Liver (tissue), 9 donors: ENCODE data around the gene CCDC6. TPM values are rescaled to one million over a fixed set of nuclear protein-coding genes. Genes with fewer than 3 reads are reported as not detected.
A peak's percentile ranks its signal among the peaks of the same experiment; 100 is the strongest.

Experiments used
- DNase-seq: peaks from one replicate; pipeline ENCODE4 v3.0.0-alpha.2; 2017; ENCODE audit warnings: low spot score
- H3K27ac ChIP-seq, 2 donors: one replicate each; pipeline ENCODE4 v1.7.0; 2013; ENCODE audit warnings: inconsistent platforms in 2 of 2, low read length in 2 of 2, control low read depth in 1 of 2, low read depth in 1 of 2, mild to moderate bottlenecking in 1 of 2
- H3K27me3 ChIP-seq, 4 donors: one replicate each; pipeline versions ENCODE4 v1.6.1 to v1.7.0; 2013; ENCODE audit warnings: low read length in 3 of 4, inconsistent platforms in 1 of 4, mild to moderate bottlenecking in 1 of 4, moderate library complexity in 1 of 4; ENCODE audit not compliant: control insufficient read depth in 4 of 4, insufficient read depth in 4 of 4
- H3K36me3 ChIP-seq, 4 donors: one replicate each; pipeline versions ENCODE4 v1.6.1 to v1.7.0; 2013; ENCODE audit warnings: low read length in 3 of 4, mild to moderate bottlenecking in 3 of 4, low read depth in 1 of 4, moderate library complexity in 1 of 4; ENCODE audit not compliant: control insufficient read depth in 4 of 4, insufficient read depth in 3 of 4
- H3K4me1 ChIP-seq, 4 donors: one replicate each; pipeline versions ENCODE4 v1.6.1 to v1.7.0; 2013; ENCODE audit warnings: low read length in 3 of 4, mild to moderate bottlenecking in 3 of 4, moderate library complexity in 1 of 4; ENCODE audit not compliant: control insufficient read depth in 4 of 4, insufficient read depth in 4 of 4
- H3K4me3 ChIP-seq, 3 donors: one replicate each; pipeline versions ENCODE4 v1.6.1 to v1.7.0; 2013; ENCODE audit warnings: low read length in 3 of 3, control low read depth in 1 of 3, low read depth in 1 of 3, mild to moderate bottlenecking in 1 of 3
- H3K9ac ChIP-seq, 2 donors: one replicate each; pipeline ENCODE4 v1.7.0; 2013; ENCODE audit warnings: low read length in 2 of 2, mild to moderate bottlenecking in 2 of 2, moderate library complexity in 2 of 2, control low read depth in 1 of 2, low read depth in 1 of 2
- H3K9me3 ChIP-seq, 4 donors: one replicate each; pipeline versions ENCODE4 v1.6.1 to v1.7.0; 2013; ENCODE audit warnings: low read length in 3 of 4; ENCODE audit not compliant: control insufficient read depth in 4 of 4
- ATF3 ChIP-seq: IDR thresholded peaks from 2 replicates; pipeline ENCODE4 v1.6.1; 2016; ENCODE audit warnings: antibody characterized with exemption
- CTCF ChIP-seq: fragments of 150-350 bp; IDR thresholded peaks from 2 replicates; pipeline ENCODE4 v1.5.1; 2017; ENCODE audit warnings: improper control_type of control experiment, low read depth, low read length; ENCODE audit not compliant: missing input control
- FOXA2 ChIP-seq: IDR thresholded peaks from 2 replicates; pipeline ENCODE4 v1.6.1; 2016; ENCODE audit warnings: antibody characterized with exemption
- GABPA ChIP-seq, 2 donors: IDR thresholded peaks in 1 of 2; conservative IDR thresholded peaks in 1 of 2; 2 replicates each; pipeline ENCODE4 v1.6.1; 2016; ENCODE audit warnings: antibody characterized with exemption in 2 of 2, mild to moderate bottlenecking in 1 of 2, moderate library complexity in 1 of 2
- HNF4A ChIP-seq, 2 donors: conservative IDR thresholded peaks; 2 replicates each; pipeline ENCODE4 v1.6.1; 2016; ENCODE audit warnings: antibody characterized with exemption in 2 of 2, mild to moderate bottlenecking in 2 of 2
- HNF4G ChIP-seq: IDR thresholded peaks from 2 replicates; pipeline ENCODE4 v1.6.1; 2016; ENCODE audit warnings: antibody characterized with exemption
- RAD21 ChIP-seq, 2 donors: IDR thresholded peaks; 2 replicates each; pipeline ENCODE4 v1.6.1; 2016; ENCODE audit warnings: antibody characterized with exemption in 2 of 2, mild to moderate bottlenecking in 2 of 2
- RXRA ChIP-seq, 2 donors: IDR thresholded peaks; 2 replicates each; pipeline ENCODE4 v1.6.1; 2017 to 2018; ENCODE audit warnings: antibody characterized with exemption in 2 of 2, mild to moderate bottlenecking in 1 of 2
- WGBS: extraction: QIAGEN DNeasy Blood & Tissue Kit; methylation state at CpG from one replicate; pipeline ENCODE4 v1.1.7; 2013; 5-methylcytosine and 5-hydroxymethylcytosine counted together
- polyA plus RNA-seq, 2 donors: library from polyadenylated mRNA; stranded (reverse) in 1 of 2; unstranded in 1 of 2; fragments of 200-250 nt in 1 of 2; fragments of >200 nt in 1 of 2; fragmentation: Nextera tagmentation in 1 of 2; extraction: Ambion mirVana in 1 of 2; gene quantifications; one replicate each; pipeline versions ENCODE4 v1.2.1 to v1.2.3, GENCODE V29; 2013 to 2015
- total RNA-seq, 2 donors: library from RNA; depleted of rRNA; stranded (reverse); fragments of >200 nt; gene quantifications; one replicate each; pipeline ENCODE4 v1.2.3, GENCODE V29; 2014
- donor health status: healthy.
- donor health status: healthy.
- donor health status: healthy.
- donor health status: healthy.
- donor health status: healthy.

Gene CCDC6
- total and polyA plus RNA-seq, 4 donors, result 4.7 to 14.3 (median 8.8) TPM

GRCh38 chr10:59812519-59813122 lies 93.7 kb downstream of the CCDC6 start:
- Histone ChIP-seq H3K27ac (no peak overlapping the region), H3K4me3 (no peak overlapping the region), H3K36me3 (peaks cover 4 to 13% (median 9%) of the 10 kb centered on the region in 4 donors), H3K9me3 (no peaks in the 10 kb centered on the region), H3K4me1 (peaks cover 0 to 4% (median 2%) of the 10 kb centered on the region in 4 donors), H3K9ac (no peak overlapping the region), H3K27me3 (no peaks in the 10 kb centered on the region)
- TF ChIP-seq HNF4A (conservative IDR thresholded peaks at IDR 0.05) (peak; percentile 10 to 11), FOXA2 (no peak)
- WGBS, result 78% methylated on average over 7 of the region's 7 CpGs
- DNase-seq, result no peak

GRCh38 chr10:59809644-59809974 lies 96.7 kb downstream of the CCDC6 start:
- no peaks in the 10 kb centered on the region for H3K27me3 ChIP-seq
- H3K36me3 ChIP-seq, result peaks cover 11 to 31% (median 27%) of the 10 kb centered on the region in 4 donors
- WGBS, result 98% methylated on average over 2 of the region's 2 CpGs

GRCh38 chr10:59808896-59809643 lies 97.3 kb downstream of the CCDC6 start:
- TF ChIP-seq RXRA (IDR thresholded peaks at IDR 0.05) (no peak), HNF4G (no peak), RAD21 (IDR thresholded peaks at IDR 0.05) (peak; percentile 69 to 79), CTCF (peak; percentile 50), HNF4A (conservative IDR thresholded peaks at IDR 0.05) (no peak), GABPA (IDR thresholded peaks at IDR 0.05 in 1 of 2, conservative IDR thresholded peaks at IDR 0.05 in 1 of 2) (no peak)
- Histone ChIP-seq H3K9ac (no peak overlapping the region), H3K36me3 (peaks cover 11 to 36% (median 33%) of the 10 kb centered on the region in 4 donors), H3K4me3 (no peak overlapping the region), H3K4me1 (peaks cover 0 to 4% (median 2%) of the 10 kb centered on the region in 4 donors), H3K27me3 (no peaks in the 10 kb centered on the region), H3K27ac (no peak overlapping the region), H3K9me3 (no peaks in the 10 kb centered on the region)
- peak; percentile 81 for DNase-seq
- 75% methylated on average over 5 of the region's 5 CpGs for WGBS

More at GRCh38 chr10:59809644-59809974, 96.7 kb downstream of the CCDC6 start:
- DNase-seq, result no peak
- peaks cover 0 to 4% (median 2%) of the 10 kb centered on the region in 4 donors for H3K4me1 ChIP-seq
- no peak overlapping the region for H3K4me3 ChIP-seq
- TF ChIP-seq ATF3, result no peak
- H3K27ac ChIP-seq, result no peak overlapping the region
- no peaks in the 10 kb centered on the region for H3K9me3 ChIP-seq
- H3K9ac ChIP-seq, result no peak overlapping the region
